ENCODE data around the gene MCEE.

Gene MCEE

GRCh38 chr2:71129902-71130151 is 202 bp downstream of the MCEE start:
- H3K27ac ChIP-seq = peak overlapping the region; percentile 96
- no peak for TF ChIP-seq CTCF (IDR thresholded peaks at IDR 0.05)
- H3K9me3 ChIP-seq (ENCODE audit: control insufficient read depth, low read length) = no peaks in the 10 kb centered on the region
- peaks cover 14% of the 10 kb centered on the region for H3K79me2 ChIP-seq
- peak overlapping the region; percentile 90 for H3K4me3 ChIP-seq (ENCODE audit: low read depth, low read length)
- no peaks in the 10 kb centered on the region for H3K36me3 ChIP-seq (ENCODE audit: control insufficient read depth, insufficient read depth, low read length)
- no peaks in the 10 kb centered on the region for H3K4me1 ChIP-seq
- peak overlapping the region; percentile 86 for H3K9ac ChIP-seq
- H3K4me2 ChIP-seq (ENCODE audit: low read length) = peak overlapping the region; percentile 87
- peak overlapping the region; percentile 99 for H2AFZ ChIP-seq
- H3K27me3 ChIP-seq (ENCODE audit: control insufficient read depth, insufficient read depth, low read length) = no peaks in the 10 kb centered on the region

- no peaks in the 10 kb centered on the region for H3K36me3 ChIP-seq (ENCODE audit: control insufficient read depth, insufficient read depth, low read length)
- no peaks in the 10 kb centered on the region for H3K4me1 ChIP-seq
- no peak for TF ChIP-seq CTCF (IDR thresholded peaks at IDR 0.05)
- H3K4me3 ChIP-seq (ENCODE audit: low read depth, low read length) = peak overlapping the region; percentile 90
- no peaks in the 10 kb centered on the region for H3K9me3 ChIP-seq (ENCODE audit: control insufficient read depth, low read length)
- peak overlapping the region; percentile 87 for H3K4me2 ChIP-seq (ENCODE audit: low read length)
- H3K9ac ChIP-seq = peak overlapping the region; percentile 86
- H3K27ac ChIP-seq = peak overlapping the region; percentile 96
- peak overlapping the region; percentile 99 for H2AFZ ChIP-seq
- peaks cover 14% of the 10 kb centered on the region for H3K79me2 ChIP-seq
- no peaks in the 10 kb centered on the region for H3K27me3 ChIP-seq (ENCODE audit: control insufficient read depth, insufficient read depth, low read length)
Observed at GRCh38 chr2:71129114-71129901, 721 bp downstream of the MCEE start.

GRCh38 chr2:71126957-71127356 is 3.1 kb downstream of the MCEE start:
- no peak overlapping the region for H3K9ac ChIP-seq
- no peak for TF ChIP-seq CTCF (IDR thresholded peaks at IDR 0.05)
- no peaks in the 10 kb centered on the region for H3K27me3 ChIP-seq (ENCODE audit: control insufficient read depth, insufficient read depth, low read length)
- H3K4me2 ChIP-seq (ENCODE audit: low read length) = no peak overlapping the region
- no peak overlapping the region for H3K4me3 ChIP-seq (ENCODE audit: low read depth, low read length)
- H3K9me3 ChIP-seq (ENCODE audit: control insufficient read depth, low read length) = no peaks in the 10 kb centered on the region
- H3K79me2 ChIP-seq = peaks cover 14% of the 10 kb centered on the region
- H2AFZ ChIP-seq = no peak overlapping the region
- no peaks in the 10 kb centered on the region for H3K4me1 ChIP-seq
- no peak overlapping the region for H3K27ac ChIP-seq
- H3K36me3 ChIP-seq (ENCODE audit: control insufficient read depth, insufficient read depth, low read length) = no peaks in the 10 kb centered on the region

GRCh38 chr2:71125506-71126294 is 4.3 kb downstream of the MCEE start:
- Histone ChIP-seq H3K36me3 (ENCODE audit: control insufficient read depth, insufficient read depth, low read length) (no peaks in the 10 kb centered on the region), H3K79me2 (peaks cover 20% of the 10 kb centered on the region), H3K4me3 (ENCODE audit: low read depth, low read length) (no peak overlapping the region), H3K4me1 (no peaks in the 10 kb centered on the region), H3K27ac (no peak overlapping the region), H3K9me3 (ENCODE audit: control insufficient read depth, low read length) (no peaks in the 10 kb centered on the region), H2AFZ (no peak overlapping the region), H3K4me2 (ENCODE audit: low read length) (no peak overlapping the region), H3K27me3 (ENCODE audit: control insufficient read depth, insufficient read depth, low read length) (no peaks in the 10 kb centered on the region), H3K9ac (no peak overlapping the region)
- TF ChIP-seq CTCF (IDR thresholded peaks at IDR 0.05) = no peak
